Endothelial cell of umbilical vein (primary cell): ENCODE data around the gene ALG11. TPM values are rescaled to one million over a fixed set of nuclear protein-coding genes. Genes with fewer than 3 reads are reported as not detected.

ENCODE experiments used
- Bru-seq: library from RNA; stranded (reverse); fragments of 400-500 nt; gene quantifications from one replicate; lab custom pipeline; 2021; lab: Mats Ljungman, UMichigan
- BruChase-seq, 2 experiments: library from RNA; stranded (reverse); fragments of 400-500 nt; gene quantifications; one replicate each; lab custom pipeline; 2021; lab: Mats Ljungman, UMichigan
- BruUV-seq: library from RNA; stranded (reverse); fragments of 400-500 nt; replicated peaks from 2 replicates; lab custom pipeline; 2021; lab: Mats Ljungman, UMichigan
- CTCF ChIA-PET: fragments of 300-600, 350-600 bp; sonication (Branson Sonifier 250); formaldehyde crosslinking; loops from one replicate; lab custom pipeline; 2021; ENCODE audit warnings: antibody characterized with exemption, inconsistent platforms; lab: Charles Lee
- POLR2A ChIA-PET: fragments of 300-600, 350-600 bp; sonication (Branson Sonifier 250); formaldehyde crosslinking; loops from one replicate; lab custom pipeline; 2021; ENCODE audit warnings: antibody characterized with exemption, inconsistent platforms; lab: Charles Lee
- DNase-seq: peaks from one replicate; pipeline ENCODE4 v3.0.0-alpha.2; 2011; ENCODE audit warnings: low read depth, low spot score
- FAIRE-seq: peaks from 2 replicates; lab custom pipeline; 2011; peaks lifted over from hg19 to GRCh38; lab: Jason Lieb, UNC
- H2AFZ ChIP-seq: 2 replicates; pipeline ENCODE4 v1.6.0; 2012; ENCODE audit warnings: low read depth, low read length, control low read depth, inconsistent platforms
- H3K27ac ChIP-seq: 2 replicates; pipeline ENCODE4 v1.5.1; 2011; ENCODE audit warnings: low read depth, mild to moderate bottlenecking, control low read depth, low read length, moderate library complexity; ENCODE audit not compliant: insufficient read depth
- H3K27me3 ChIP-seq, 2 experiments: 2 replicates each; pipeline versions ENCODE4 v1.6.0 to v1.6.1; 2011; ENCODE audit warnings: low read length in 2 of 2, mixed read lengths in 1 of 2; ENCODE audit not compliant: control insufficient read depth in 2 of 2, insufficient read depth in 2 of 2
- H3K36me3 ChIP-seq, 2 experiments: 2 replicates in 1 of 2; 3 replicates in 1 of 2; pipeline ENCODE4 v1.5.1; 2011; ENCODE audit warnings: low read length in 2 of 2, mild to moderate bottlenecking in 1 of 2, moderate library complexity in 1 of 2; ENCODE audit not compliant: control insufficient read depth in 2 of 2, insufficient read depth in 2 of 2; ENCODE audit errors: extremely low read depth in 1 of 2
- H3K4me1 ChIP-seq: 3 replicates; pipeline ENCODE4 v1.5.1; 2011; ENCODE audit warnings: mild to moderate bottlenecking, low read length; ENCODE audit not compliant: control insufficient read depth, insufficient read depth; ENCODE audit errors: extremely low read depth
- H3K4me2 ChIP-seq: 2 replicates; pipeline ENCODE4 v1.6.1; 2011; ENCODE audit warnings: low read length, control low read depth, mixed read lengths; ENCODE audit not compliant: insufficient read depth
- H3K4me3 ChIP-seq, 3 experiments: fragments of 200-600 bp in 1 of 3; sonication (generic), shearing (Covaris generic) in 1 of 3; replicated peaks in 1 of 3; 2 replicates each; pipeline ENCODE4 v1.5.1; 2011 to 2016; ENCODE audit warnings: control low read depth in 3 of 3, low read length in 3 of 3, mild to moderate bottlenecking in 2 of 3, inconsistent platforms in 1 of 3, low read depth in 1 of 3, moderate library complexity in 1 of 3; ENCODE audit not compliant: insufficient read depth in 1 of 3
- H3K79me2 ChIP-seq: 2 replicates; pipeline ENCODE4 v1.6.0; 2012; ENCODE audit warnings: low read length, inconsistent platforms; ENCODE audit not compliant: control insufficient read depth, insufficient read depth
- H3K9ac ChIP-seq: replicated peaks from 2 replicates; pipeline ENCODE3; 2011; ENCODE audit warnings: low read length, control low read depth; ENCODE audit not compliant: insufficient read depth; ENCODE audit errors: extremely low read depth
- H3K9me1 ChIP-seq: replicated peaks from 3 replicates; pipeline ENCODE4 v1.6.0; 2011; ENCODE audit warnings: mild to moderate bottlenecking, low read length; ENCODE audit not compliant: control insufficient read depth, insufficient read depth; ENCODE audit errors: extremely low read depth
- H3K9me3 ChIP-seq: replicated peaks from 2 replicates; pipeline ENCODE4 v1.5.1; 2012; ENCODE audit warnings: low read length, inconsistent platforms; ENCODE audit not compliant: control insufficient read depth, insufficient read depth
- H4K20me1 ChIP-seq: replicated peaks from 2 replicates; pipeline ENCODE3; 2011; ENCODE audit warnings: mild to moderate bottlenecking, low read length; ENCODE audit not compliant: control insufficient read depth, insufficient read depth; ENCODE audit errors: extremely low read depth
- CTCF ChIP-seq, 2 donors: IDR thresholded peaks; 1 replicate in 1 of 2; 2 replicates in 1 of 2; pipeline ENCODE4 v1.5.1; 2011; ENCODE audit warnings: low read length in 2 of 2, mild to moderate bottlenecking in 2 of 2, moderate library complexity in 2 of 2, control low read depth in 1 of 2, inconsistent platforms in 1 of 2, low read depth in 1 of 2; ENCODE audit not compliant: insufficient read depth in 1 of 2; ENCODE audit errors: extremely low read depth in 1 of 2
- EZH2 ChIP-seq: IDR thresholded peaks from 2 replicates; pipeline ENCODE4 v1.6.1; 2012; ENCODE audit warnings: borderline replicate concordance, low read depth, mild to moderate bottlenecking, moderate library complexity, low read length, inconsistent platforms; ENCODE audit not compliant: severe bottlenecking
- FOS ChIP-seq: IDR thresholded peaks from 2 replicates; pipeline ENCODE4 v1.6.1; 2011; ENCODE audit warnings: mild to moderate bottlenecking, low read length, moderate library complexity, borderline replicate concordance; ENCODE audit not compliant: insufficient read depth
- GATA2 ChIP-seq: IDR thresholded peaks from 2 replicates; pipeline ENCODE4 v1.7.0; 2011; ENCODE audit warnings: low read depth, mild to moderate bottlenecking, moderate library complexity, mixed read lengths, low read length; ENCODE audit not compliant: insufficient read length, insufficient read depth
- JUN ChIP-seq: IDR thresholded peaks from 2 replicates; pipeline ENCODE4 v1.6.1; 2011; ENCODE audit warnings: borderline replicate concordance, low read depth; ENCODE audit not compliant: insufficient read length, insufficient read depth
- MAX ChIP-seq: IDR thresholded peaks from 2 replicates; pipeline ENCODE4 v1.6.1; 2011; ENCODE audit not compliant: insufficient read depth, insufficient read length
- MYC ChIP-seq: IDR thresholded peaks from one replicate; pipeline ENCODE4 v1.6.1; 2011; ENCODE audit warnings: mild to moderate bottlenecking, low read depth, low read length
- POLR2A ChIP-seq: IDR thresholded peaks from 2 replicates; pipeline ENCODE4 v1.6.1; 2012; ENCODE audit warnings: low read depth, mild to moderate bottlenecking, control low read depth, low read length
- POLR2AphosphoS5 ChIP-seq: IDR thresholded peaks from 2 replicates; pipeline ENCODE4 v1.6.1; 2012; ENCODE audit warnings: low read depth, mild to moderate bottlenecking, control low read depth, low read length, moderate library complexity; ENCODE audit not compliant: insufficient read depth
- dilution Hi-C: fragments of 300-500 bp; cut with MboI; formaldehyde crosslinking; loops from one replicate; pipeline ENCODE4 v1.15.0; 2019; ENCODE audit warnings: low sequenced_read_pairs; ENCODE audit not compliant: extremely low pct_ligation_motif_present
- intact Hi-C: fragments of 100-400 bp; cut with micrococcal nuclease; formaldehyde crosslinking; loops from one replicate; pipeline ENCODE4 v1.10.0; 2022
- long read RNA-seq: library from polyadenylated mRNA; stranded (forward); transcript quantifications from one replicate; pipeline ENCODE4 v2.0.0, GENCODE V29; 2021
- polyA minus RNA-seq, 3 experiments: library from RNA; depleted of rRNA, polyadenylated mRNA; stranded (reverse); fragments of >200 nt; gene quantifications; 1 replicate in 1 of 3; 2 replicates in 2 of 3; pipeline ENCODE4 v1.2.3, GENCODE V29; 2011
- polyA plus RNA-seq, 4 experiments: library from polyadenylated mRNA; depleted of rRNA in 3 of 4; stranded (reverse) in 3 of 4; unstranded in 1 of 4; fragments of >200 nt; gene quantifications; 2 replicates each; pipeline versions ENCODE4 v1.2.1 to v1.2.3, GENCODE V29; 2011 to 2012; ENCODE audit warnings: missing spikeins in 1 of 4
- total RNA-seq: library from RNA; stranded (reverse); gene quantifications from 2 replicates; pipeline ENCODE4 v1.2.3, GENCODE V29; 2021

Gene ALG11
- total RNA-seq = 31.0 and 34.7 TPM in 2 replicates
- 4.3 and 6.5 TPM in 2 replicates for polyA plus RNA-seq
- polyA plus RNA-seq (2011; cell fraction: cytosol; rRNA removed) = 5.3 and 5.7 TPM in 2 replicates
- polyA plus RNA-seq (2011; cell fraction: nucleus; rRNA removed) = 10.7 and 17.3 TPM in 2 replicates
- polyA plus RNA-seq (2012) = 18.3 and 21.5 TPM in 2 replicates
- polyA minus RNA-seq = 19.5 and 21.5 TPM in 2 replicates
- polyA minus RNA-seq (2011; cell fraction: cytosol; rRNA and poly(A)+ RNA removed) = 6.9 TPM
- polyA minus RNA-seq (2011; cell fraction: nucleus; rRNA and poly(A)+ RNA removed) = 16.7 and 23.0 TPM in 2 replicates
- Bru-seq, nascent RNA = percentile 86 among the genes with signal in this experiment
- BruChase-seq, experiment 1, labeled RNA remaining after a 6-hour chase = percentile 73 among the genes with signal in this experiment
- percentile 84 among the genes with signal in this experiment for BruChase-seq, experiment 2, labeled RNA remaining after a 2-hour chase
- long read RNA-seq, full-length matches to known transcripts = 35 of 49 reads
- long read RNA-seq, partial matches to known transcripts = 5 of 49 reads
- long read RNA-seq, other reads (novel, unspliced or antisense) = 9 of 49 reads

- CTCF ChIA-PET = interaction anchor here (0.9 to 1.6 kb wide), 9 partner anchors 10 to 439 kb away, joined by 3 to 7 read pairs (median 3); partner anchors contain the start of genes NEK5 and TMEM272
- Histone ChIP-seq H3K36me3 (no peaks in the 10 kb centered on the region), H3K9ac (peak within 1 kb of the TSS; percentile 91), H4K20me1 (no peaks in the 10 kb centered on the region), H3K27me3 (peaks cover 13 to 14% of the 10 kb centered on the region in 2 experiments), H3K4me2 (peak within 1 kb of the TSS; percentile 89), H3K9me1 (no peaks in the 10 kb centered on the region), H3K4me3 (peak within 1 kb of the TSS; percentile 51 to 88 (median 74)), H2AFZ (peak within 1 kb of the TSS; percentile 94), H3K27ac (peak within 1 kb of the TSS; percentile 72), H3K4me1 (peaks cover 14% of the 10 kb centered on the region), H3K79me2 (peaks cover 29% of the 10 kb centered on the region), H3K9me3 (no peaks in the 10 kb centered on the region)
- intact Hi-C loops = loop anchor here (1.0 to 5.0 kb wide), 7 partner anchors 11 to 559 kb away; partner anchors contain the start of genes DHRS12, INTS6 and WDFY2
- peak; percentile 100 for DNase-seq
- POLR2A ChIA-PET = no interaction called here
- FAIRE-seq = peak; percentile 94
- TF ChIP-seq MAX = no peak
- TF ChIP-seq CTCF (IDR thresholded peaks at IDR 0.05; ENCODE audit: extremely low read depth in 1 of 2, insufficient read depth in 1 of 2, low read depth in 1 of 2, low read length in 2 of 2) = no peak
- TF ChIP-seq EZH2 = no peak
- TF ChIP-seq GATA2 = no peak
- TF ChIP-seq MYC = no peak
- no peak for TF ChIP-seq JUN
- TF ChIP-seq POLR2AphosphoS5 = peak; percentile 66
- peak; percentile 89 for TF ChIP-seq POLR2A
- TF ChIP-seq FOS = no peak
- BruUV-seq = no TSS peak
- dilution Hi-C loops = no loop called here
Measured at GRCh38 chr13:52011632-52012511, at the start of gene ALG11. Gene ALG11, plus strand, starts transcription at chr13:52012398. Its CDS starts 21 bp downstream, at chr13:52012419.
